Middle frontal gyrus (tissue), 1 donor: ENCODE measurements around the gene CYTH1.
"Not testable (repeated sequence)": the region's sequence is repeated elsewhere in the genome, so short reads cannot be mapped to it uniquely, and the experiment has no call there.

ENCODE experiments used
- DNase-seq: peaks from one replicate; pipeline ENCODE4 v3.0.0-alpha.2; 2015; ENCODE audit warnings: low spot score; ENCODE audit errors: extremely low spot score

Gene CYTH1

DNA sequence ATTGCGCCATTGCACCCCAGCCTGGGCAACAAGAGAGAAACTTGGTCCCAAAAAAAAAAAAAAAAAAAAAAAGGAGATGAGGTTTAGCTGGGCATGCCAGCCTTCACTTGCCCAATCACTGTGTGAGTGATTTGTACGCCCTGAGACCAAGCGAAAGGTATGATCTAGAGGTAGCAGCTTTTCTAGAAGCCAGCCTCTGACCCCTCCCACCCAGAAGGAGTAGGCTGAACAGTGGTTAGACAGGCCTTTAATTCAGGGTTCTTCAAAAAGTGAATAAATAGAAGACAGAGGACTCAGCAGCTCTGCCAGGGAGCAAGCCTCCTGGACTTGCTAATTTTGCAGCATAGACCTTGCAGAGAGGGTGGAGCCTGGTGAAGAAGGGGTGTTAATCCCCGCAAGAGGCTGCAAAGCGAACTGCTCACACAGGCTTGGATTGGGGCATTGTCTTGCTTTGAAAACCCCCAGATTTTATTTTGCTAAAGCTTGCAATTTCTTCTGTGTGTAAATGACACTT, 7.1 kb upstream of the CYTH1 start:
- no peak for DNase-seq

DNA sequence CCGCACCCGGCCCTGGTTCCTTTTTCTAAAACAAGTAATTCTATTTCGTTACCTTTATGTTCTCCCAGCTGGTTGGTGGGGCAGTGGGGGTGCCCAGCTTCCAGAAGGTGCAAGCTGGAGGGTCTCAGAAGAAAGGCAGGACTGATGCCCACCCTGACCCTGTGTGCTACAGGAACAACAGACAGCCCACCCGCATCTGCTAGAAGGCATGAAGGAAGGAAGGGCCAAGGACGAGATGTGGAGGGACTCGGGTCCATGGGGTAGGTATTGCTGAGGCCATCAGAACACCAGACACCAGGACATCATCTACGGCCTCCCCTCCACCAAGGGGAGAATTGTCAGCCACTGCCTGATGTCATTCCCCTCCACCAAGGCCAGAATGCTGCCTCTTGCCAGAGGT, 6.4 kb upstream of the CYTH1 start:
- DNase-seq, result no peak

DNA sequence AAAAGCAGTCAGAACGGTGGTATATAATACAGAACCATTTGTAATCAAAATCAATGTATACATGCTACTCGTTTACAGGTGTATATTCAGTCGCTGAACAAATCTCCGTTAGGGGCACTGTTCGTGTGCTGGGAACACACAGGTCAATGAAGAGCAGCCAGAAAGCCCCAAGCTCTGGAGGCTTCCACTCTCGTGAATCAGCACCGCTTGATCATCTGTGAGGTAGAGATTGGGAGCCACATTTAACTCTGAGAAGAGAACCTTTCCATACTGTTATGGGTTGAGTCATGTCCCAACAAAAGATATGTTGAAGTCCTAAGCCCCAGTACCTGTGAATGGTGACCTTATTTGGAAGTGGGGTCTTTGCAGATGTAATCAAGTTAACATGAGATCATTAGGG, 5.4 kb upstream of the CYTH1 start:
- DNase-seq, result no peak

DNA sequence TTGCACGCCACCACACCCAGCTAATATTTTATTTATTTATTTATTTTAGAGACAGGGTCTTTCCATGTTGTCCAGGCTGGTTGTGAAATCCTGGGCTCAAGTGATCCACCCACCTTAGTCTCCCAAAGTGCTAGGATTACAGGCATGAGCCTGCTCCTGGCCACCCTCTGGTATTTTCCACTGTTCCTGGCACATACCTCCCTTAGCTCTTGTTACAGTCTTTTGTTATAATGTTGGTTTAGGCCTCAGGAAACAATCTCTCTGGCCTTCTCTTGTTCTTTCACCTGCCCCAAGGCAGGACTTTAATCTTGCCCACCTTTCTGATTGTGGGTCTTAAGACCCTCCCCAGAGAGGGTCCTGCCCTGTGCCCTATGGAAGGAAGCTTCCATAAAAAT, 3.6 kb upstream of the CYTH1 start:
- no peak for DNase-seq

DNA sequence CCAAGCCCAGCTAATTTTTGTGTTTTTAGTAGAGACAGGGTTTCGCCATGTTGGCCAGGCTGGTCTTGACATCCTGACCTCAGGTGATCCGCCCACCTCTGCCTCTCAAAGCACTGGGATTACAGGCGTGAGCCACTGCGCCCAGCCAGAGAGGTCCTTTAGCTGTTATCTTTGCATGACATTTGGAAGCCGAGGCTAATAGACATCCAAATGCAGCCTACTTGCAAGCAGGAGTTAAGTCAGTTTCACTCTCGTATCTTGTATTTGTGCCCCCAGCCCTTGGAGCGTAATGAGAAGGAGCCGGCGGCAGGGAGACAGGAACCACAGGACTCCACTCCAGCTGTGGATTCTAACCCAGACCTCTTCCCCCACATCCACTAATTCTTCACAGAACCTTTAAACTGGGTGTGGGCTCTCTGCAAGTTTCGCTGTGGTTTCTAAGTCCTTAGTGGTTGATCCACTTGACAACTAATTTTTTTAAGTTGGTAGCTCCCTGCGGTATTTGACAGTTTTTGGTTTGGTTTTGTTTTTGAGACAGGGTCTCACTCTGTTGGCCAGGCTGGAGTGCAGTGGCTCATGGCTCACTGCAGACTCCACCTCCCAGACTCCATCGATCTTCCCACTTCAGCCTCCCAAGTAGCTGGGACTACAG, 3.1 kb upstream of the CYTH1 start:
- no peak for DNase-seq

DNA sequence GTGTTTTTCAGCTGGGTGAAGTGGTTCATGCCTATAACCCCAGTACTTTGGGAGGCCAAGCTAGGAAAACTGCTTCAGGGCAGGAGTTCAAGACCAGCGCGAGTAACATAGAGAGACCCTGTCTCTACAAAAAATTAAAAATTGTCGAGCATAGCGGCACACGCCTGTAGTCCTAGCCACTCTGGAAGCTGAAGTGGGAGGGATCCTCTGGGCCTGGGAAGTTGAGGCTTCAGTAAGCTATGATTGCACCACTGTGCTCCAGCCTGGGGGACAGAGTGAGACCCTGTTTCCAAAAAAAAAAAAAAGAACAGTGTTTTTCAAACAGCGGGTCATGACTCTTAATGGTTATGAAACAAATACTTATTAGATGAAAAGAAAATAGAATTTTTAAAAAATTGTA, 2.3 kb upstream of the CYTH1 start:
- DNase-seq, result no peak

DNA sequence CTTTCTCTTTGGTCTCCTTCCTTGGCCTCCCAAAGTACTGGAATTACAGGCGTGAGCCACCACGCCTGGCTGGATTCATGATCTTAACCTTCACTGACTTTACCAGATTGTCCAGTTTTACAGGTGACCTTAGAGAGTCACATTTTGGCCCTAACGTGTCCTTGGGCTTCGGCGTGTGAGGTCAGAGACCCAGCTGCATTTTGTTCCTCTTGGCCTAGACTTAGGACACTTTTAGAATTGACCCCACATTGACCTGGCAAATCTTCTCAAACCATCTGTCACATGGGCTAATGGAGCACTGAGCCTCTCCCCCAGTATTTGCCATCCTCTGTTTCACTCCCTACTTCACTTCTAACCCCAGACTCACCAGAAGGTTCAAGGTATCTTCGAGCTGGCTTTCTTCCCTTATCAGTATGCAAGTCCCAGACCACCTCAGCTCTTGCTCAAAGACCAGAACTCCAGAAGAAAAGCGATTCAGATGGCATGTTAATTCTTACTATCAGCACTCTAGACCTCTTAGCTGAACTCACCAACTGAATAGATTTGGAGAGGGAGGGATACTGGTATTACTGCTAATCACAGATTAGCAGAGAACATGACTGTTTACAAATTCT, 1.7 kb upstream of the CYTH1 start:
- no peak for DNase-seq

DNA sequence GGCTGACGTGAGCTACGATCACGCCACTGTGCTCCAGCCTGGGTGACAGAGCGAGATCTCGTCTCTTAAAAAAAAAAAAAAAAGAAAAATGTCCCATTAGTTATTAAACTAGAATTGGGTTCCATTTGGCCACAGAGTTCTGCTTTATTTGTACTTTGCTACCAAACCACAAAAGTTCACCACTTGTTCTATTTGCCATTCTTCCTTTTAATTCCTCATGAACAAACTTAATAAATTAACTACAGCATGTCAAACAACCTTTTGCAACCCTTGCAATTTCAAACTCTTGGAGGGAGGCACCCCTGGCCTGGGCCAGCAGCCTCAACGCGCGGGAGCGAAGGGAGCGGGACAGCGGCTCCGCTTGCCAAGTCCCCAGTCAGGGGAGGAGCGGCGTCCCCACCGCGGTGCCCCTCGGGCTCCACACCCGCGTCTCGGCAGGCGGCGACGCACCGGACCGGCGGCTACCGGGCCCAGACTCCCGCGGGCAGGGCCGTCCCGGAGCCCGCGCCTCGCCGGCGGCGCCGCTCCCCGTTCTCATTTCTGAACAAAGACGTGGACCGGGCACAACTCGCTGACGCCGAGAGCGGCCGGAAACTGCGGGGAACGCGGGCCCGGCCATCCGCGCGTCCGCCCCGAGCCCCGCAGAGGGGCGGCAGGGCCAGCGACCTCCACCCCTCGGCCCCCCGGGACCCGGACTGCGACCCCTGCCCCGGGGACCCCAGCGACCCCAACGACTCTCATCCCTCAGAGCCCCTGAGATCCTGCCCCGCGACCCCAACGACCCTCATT, 775 bp downstream of the CYTH1 start:
- no peak for DNase-seq

DNA sequence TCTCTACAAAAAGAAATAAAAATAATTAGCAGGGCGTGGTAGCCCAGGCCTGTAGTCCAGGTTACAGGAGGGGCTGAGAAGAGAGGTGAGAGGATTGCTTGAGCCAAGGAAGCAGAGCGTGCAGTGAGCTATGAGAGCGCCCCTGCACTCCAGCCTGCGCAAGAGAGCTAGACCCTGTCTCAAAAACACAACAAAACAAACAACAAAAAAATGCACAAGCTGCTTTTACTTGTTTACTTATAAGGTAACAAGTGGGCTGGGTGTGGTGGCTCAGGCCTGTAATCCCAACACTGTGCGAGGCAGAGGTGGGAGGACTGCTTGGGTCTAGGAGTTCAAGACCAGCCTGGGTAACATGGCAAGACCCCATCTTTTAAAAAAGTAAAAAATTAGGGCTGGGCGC, 1.7 kb downstream of the CYTH1 start:
- DNase-seq, result no peak

DNA sequence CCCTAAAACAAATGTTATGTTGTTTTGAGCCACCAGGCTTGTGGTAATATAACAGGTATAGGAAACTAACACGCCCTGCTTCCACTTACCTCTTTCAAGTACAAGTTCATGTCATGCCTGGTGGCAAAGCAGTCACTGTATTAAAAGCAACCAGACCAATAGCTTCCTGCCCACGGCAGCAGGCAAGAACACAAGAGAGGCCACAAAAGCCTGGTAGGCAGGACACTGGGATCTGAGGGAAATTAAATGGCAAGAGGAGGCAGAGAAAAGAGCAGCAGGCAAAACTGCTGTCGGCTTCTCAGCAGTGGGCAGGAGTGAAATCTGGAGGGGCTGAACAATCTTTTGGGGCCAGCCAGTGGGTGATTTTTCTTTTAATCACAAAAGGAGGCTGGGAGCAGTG, 2.2 kb downstream of the CYTH1 start:
- no peak for DNase-seq

DNA sequence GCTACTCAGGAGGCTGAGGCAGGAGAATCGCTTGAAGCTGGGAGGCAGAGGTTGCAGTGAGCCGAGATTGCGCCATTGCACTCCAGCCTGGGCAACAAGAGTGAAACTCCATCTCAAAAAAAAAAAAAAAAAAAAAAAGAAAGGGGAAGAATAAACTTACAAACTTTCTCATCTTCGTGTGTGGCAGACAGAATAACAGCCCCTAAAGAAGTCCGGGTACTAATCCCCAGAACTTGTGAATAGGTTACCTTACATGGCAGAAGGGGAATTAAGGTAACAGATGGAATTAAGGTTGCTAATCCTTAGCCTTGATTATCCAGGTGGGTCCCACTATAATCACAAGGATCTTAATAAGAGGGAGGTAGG, 2.8 kb downstream of the CYTH1 start:
- not testable (repeated sequence) for DNase-seq

DNA sequence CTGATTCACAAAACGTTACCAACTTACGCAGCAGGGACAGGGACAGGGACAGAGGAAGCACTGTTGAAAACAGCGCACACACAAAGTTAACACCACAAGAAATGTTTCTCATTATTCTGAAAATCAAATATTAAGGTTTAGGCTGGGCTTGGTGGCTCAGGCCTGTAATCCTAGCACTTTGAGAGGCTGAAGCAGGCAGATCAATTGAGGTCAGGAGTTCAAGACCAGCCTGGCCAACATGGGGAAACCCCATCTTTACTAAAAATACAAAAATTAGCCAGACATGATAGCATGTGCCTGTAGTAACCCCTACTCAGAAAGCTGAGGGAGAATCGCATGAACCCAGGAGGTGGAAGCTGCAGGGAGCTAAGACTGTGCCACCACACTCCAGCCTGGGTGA, 4.2 kb downstream of the CYTH1 start:
- no peak for DNase-seq

DNA sequence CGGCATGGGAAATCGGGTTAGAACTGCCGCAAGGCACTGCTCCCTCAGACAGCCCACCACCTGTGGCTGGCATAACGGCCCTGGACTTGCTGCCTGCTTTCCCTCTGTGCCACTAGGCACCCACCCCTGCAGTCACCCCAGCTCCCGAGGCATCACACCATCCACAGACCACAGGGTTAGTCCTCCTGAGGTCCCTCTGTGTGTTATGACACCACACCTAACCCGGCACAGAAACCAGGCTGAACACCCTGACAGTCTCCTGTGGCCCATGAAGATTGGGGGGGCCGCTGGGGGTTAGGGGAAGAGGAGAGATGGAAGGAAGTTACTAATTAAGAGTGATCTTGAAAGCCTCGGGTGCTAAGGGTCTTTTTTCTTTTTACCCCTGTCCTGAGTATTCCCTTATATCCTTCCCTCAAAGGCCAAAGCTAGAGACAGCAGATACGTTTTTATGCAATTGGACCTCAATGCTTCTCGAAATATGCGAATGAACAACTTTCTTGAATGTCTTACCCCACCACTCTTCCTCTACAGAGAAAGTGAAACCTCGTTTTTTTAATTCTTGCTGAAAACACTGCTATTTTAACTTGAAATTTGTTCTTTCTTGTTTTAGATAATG, 7.0 kb downstream of the CYTH1 start:
- no peak for DNase-seq

DNA sequence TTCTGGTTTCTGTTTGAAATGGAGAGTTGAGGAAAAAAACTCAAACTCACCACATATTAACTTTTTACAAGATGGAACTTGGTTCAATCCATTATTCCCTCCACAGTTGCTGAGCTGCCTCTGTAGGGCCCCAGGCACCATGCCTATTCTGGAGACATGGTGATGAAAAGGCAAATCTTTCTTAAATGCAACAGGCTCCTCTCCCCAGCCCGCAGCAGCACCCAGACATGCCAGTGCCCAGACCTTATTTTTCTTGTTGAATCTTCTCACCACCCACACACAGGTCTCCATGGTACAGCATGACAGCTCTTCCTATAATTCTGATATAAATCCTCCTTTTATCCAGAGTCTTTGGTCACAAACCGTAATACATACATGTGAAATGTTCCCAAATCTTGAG, 7.6 kb downstream of the CYTH1 start:
- no peak for DNase-seq

DNA sequence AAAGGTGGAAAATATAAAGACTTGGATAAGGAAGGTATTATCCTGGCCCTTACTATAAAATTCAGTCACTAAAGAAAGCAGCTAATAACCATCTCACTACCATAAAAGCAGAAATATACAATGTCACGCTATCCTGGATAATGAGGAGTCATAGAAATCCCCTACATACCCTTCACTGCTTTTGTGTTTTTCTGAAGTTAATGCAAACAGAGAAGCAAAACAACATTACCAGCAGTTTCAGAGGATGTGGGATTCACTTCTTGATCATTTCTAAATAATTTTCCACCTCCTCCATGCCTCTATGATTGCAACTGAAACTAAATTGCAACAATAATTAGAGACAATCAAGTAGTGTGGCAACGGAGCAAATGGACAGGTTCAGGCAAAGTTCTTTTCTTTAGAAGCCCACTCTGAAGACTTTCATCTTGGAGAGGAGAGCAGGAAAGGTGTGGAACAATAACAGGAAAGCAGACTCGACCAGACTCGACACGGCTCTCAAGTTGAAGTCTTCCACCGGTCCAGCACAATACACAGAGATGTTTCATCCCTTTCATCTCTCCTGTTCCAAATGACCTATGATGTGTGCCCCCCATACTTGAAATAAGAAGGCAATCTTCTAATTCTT, 10.2 kb downstream of the CYTH1 start:
- DNase-seq, result no peak

DNA sequence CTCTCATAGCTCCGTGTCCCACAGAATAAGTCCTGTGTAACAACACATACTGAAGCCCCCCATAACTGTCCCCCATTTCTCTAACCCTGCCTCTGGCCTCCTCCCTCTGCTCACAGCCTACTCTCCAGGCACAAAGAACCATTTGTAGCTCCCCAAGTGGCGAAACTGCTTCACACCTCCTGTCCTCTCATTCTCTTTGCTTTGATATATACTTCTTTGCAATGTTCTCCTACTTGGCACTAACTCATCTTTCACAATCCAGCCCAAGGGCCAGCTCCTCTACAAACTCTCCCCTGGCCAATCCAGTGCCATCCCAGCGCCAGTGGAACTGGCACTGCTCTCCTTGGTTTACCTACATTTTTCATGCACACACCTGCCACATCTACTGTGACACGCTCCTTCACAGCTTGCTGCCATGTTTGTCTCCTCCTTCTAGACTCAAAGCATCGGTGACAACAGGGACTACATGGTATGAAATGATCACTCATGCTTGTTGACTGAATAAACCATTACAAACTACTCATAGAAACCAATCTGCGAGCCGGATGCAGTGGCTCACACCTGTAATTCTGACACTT, 12.8 kb downstream of the CYTH1 start:
- DNase-seq, result no peak

DNA sequence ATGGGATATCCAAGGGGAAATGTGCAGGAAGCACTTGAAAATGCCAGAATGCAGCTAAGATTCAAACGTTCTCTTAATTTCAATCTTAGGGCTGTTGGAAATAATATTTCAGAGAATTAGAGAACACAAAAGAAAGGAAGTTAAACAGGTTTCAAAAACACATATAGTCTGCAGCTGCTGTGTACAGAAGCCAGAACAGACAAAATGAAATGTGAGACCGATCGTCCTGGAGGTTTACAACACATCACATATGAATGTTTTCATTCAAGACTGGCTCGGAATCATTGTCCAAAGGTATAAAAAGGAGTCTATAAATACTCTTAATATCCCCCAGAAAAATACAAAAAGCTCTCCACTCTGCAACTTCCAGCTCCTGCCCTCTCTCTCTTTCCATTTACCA, 14.3 kb downstream of the CYTH1 start:
- no peak for DNase-seq

DNA sequence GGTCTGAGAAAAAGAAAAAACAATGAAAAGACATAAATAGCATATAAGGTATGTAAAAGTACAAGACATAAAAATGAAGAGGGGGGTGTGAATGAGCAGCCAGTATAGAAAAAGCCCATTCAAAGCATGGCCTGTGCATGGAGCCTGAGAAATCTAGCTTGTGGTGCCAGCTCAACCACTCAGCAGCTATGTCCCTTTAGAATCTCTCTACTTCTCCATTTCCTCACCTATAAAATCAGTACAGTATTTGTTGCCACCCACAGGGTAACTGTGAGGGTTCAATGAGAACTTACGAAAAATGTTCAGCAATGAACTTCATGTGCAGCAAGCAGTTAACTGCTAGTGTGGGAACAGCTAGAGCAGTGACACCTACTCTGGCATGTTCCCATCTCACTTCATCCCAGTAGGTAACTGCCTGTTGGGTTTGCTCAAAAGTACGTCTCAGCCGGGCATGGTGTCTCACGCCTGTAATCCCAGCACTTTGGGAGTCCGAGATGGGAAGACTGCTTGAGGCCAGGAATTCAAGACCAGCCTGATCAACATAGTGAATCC, 15.3 kb downstream of the CYTH1 start:
- DNase-seq, result no peak

DNA sequence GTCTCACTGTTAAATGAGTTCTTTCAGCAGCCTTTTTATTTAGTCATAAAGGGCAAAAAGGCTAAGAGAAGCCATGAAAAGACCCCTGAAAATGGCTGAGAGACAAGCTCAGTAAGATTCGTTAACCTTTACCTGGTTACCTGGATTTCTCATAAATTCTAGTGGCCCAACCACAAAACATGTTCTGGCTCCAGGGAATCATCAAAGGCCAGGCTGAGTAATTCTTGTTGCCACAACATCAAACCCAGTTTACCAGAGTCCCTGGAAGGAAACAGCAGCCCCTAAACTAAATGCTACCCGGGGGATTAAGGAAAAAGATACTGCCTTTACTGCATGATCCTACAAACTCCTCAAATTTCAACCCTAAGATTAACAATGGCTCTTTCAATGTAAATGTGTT, 15.8 kb downstream of the CYTH1 start:
- DNase-seq, result no peak

DNA sequence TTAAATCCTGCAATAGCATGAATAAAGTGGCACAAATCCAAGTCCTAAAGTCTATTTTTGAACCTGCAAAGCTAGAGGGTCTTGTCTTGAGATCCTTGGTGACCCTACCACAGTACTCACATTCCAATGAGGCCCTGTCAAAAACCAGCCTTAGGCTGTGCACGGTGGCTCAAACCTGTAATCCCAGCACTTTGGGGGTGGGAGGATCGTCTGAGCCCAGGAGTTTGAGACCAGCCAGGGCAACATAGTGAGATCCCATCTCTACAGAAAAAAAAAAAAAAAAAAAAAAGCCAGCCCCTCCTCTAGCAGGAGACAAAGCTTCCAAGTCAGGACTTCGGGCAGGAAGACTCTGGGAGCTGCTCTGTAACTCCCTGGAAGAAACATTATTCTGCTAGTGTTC, 16.3 kb downstream of the CYTH1 start:
- no peak for DNase-seq

DNA sequence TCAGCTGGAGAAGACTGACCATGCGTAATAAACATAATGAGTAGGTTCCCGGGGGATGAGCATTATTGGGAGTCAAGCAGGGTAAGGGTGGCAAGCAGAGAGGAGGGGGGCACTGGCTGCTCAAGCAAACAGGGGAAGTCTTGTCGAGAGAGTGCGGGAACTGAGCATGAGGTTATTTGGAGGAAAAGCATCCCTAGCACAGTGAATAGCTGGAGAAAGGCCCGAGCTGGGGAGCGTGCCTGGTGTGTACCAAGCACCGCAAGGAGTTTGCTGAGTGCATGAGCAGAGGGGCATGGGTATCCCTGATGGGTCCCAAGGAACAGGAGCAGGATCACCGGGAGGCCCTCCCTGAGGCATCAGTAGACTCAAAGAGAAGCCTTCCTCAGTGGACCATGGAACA, 17.2 kb downstream of the CYTH1 start:
- no peak for DNase-seq
